Measurements from ENCODE around the gene BANP. TPM values are rescaled to one million over a fixed set of nuclear protein-coding genes. Genes with fewer than 3 reads are reported as not detected.
"Not testable (repeated sequence)": the region's sequence is repeated elsewhere in the genome, so short reads cannot be mapped to it uniquely, and the experiment has no call there.

BANP gene
- total RNA-seq, 2 donors from 2014 or later: 46.4 to 85.9 TPM

DNA sequence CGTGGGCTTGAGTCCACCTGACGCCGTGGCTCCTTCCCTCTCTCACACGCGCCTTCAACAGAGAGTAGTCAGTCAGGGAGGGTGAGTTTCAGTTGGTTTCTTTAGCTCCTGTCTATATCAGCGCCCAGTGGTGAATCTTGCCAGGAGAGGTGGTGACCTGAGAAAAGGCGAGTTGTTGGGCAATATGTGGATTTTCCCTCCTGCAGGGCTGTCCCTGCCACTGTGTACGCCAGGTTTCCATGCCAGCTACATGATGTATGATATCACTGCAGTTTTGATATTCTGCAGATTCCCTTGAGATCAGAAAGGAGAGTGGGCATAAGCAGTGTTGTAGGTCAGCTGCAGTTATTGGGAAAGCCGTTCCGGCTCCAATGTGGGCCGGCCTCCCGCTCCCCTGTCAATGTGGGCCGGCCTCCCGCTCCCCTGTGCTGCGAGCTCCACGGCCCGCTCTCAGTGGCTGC is 31.4 kb downstream of the BANP start:
- Mint-ChIP-seq H3K27me3 (no peaks in the 10 kb centered on the region), H3K27ac (peak overlapping the region; percentile 94), H3K36me3 (ENCODE audit: low read depth) (peaks cover 90% of the 10 kb centered on the region), H3K9me3 (no peaks in the 10 kb centered on the region), H3K4me3 (peak overlapping the region; percentile 73), H3K4me1 (peaks cover 43% of the 10 kb centered on the region)
- no peak for ATAC-seq (replicated peaks)

DNA sequence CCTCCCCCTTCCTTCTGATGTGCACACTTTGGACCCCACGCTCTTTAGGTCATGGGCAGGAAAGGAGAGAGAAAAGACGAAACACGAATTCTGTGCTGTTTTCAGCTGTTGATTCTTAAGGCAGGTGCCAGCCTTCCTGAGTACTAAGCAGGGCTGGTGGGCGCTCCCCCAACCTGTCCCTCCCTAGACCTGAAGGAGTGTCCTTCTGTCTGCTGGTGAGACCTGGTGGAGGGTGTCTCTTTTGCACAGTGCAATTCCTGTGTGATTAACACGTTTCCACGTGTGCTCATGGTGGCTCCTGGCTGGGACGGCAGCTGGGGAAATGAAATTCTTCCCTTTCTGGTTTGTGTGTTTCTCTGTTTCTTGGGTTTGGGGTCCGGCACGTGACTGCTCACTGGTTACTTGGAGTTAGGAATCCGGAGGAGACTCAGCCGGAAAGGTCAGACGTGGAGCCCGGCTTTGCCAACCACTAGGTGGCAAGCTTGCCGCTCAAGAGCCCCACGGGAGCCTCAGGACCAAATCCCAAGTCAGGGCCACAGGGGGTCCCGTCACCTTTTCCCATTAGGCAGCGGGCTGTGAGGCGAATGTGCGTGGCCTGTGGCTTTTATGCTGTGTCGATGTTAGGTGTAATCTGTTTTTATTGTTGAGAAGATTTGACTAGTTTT is 32.0 kb downstream of the BANP start:
- ATAC-seq (replicated peaks); H3K9me3 Mint-ChIP-seq; H3K27me3 Mint-ChIP-seq: not testable (repeated sequence)
- peaks cover 40% of the 10 kb centered on the region for H3K4me1 Mint-ChIP-seq
- H3K27ac Mint-ChIP-seq: peak overlapping the region; percentile 94
- H3K36me3 Mint-ChIP-seq (ENCODE audit: low read depth): peaks cover 91% of the 10 kb centered on the region
- peak overlapping the region; percentile 73 for H3K4me3 Mint-ChIP-seq

DNA sequence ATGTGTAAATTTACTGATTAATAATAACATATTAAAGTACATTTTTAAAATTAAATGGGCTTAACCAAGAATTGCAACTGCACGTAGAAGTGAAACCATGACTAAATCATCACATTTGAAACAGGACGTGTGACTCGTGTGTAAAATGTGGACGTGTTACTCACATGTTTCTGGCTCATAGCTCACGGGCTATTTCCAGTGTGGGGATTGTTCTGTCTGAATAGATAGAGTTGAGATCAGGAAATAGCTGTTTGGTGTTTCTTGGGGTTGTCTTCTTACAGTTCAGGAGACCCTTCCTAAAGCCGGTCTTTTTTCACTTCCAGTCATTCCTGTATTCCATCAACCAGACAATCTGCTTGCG is 32.5 kb downstream of the BANP start:
- Mint-ChIP-seq H3K4me3 (peak overlapping the region; percentile 73), H3K36me3 (ENCODE audit: low read depth) (peaks cover 91% of the 10 kb centered on the region), H3K27ac (peak overlapping the region; percentile 94), H3K4me1 (peaks cover 36% of the 10 kb centered on the region)
- ATAC-seq (replicated peaks): peak; percentile 76
- not testable (repeated sequence) for H3K9me3 Mint-ChIP-seq, H3K27me3 Mint-ChIP-seq

DNA sequence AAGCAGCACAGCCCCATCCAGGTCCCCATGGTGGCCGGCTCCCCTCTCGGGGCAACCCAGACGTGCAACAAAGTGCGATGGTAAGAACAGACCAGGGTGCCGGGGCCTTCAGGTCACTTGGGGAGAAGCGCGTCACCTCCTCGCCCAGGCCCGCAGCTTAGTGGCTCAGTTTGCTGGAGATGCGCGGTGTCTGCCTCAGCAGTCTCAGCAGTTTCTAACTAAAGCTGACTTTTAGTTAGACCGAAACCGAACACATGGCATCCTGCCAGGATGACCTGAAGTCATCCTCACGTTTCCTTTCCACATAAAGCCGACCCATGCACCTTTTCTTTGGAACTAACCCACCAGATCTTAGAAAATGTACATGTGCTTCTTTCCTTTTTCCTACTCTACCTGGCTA is 32.9 kb downstream of the BANP start:
- Mint-ChIP-seq H3K4me1 (peaks cover 31% of the 10 kb centered on the region), H3K36me3 (ENCODE audit: low read depth) (peaks cover 91% of the 10 kb centered on the region), H3K27ac (peak overlapping the region; percentile 94), H3K4me3 (peak overlapping the region; percentile 73)
- peak; percentile 13 for ATAC-seq (replicated peaks)
- H3K9me3 Mint-ChIP-seq, H3K27me3 Mint-ChIP-seq: not testable (repeated sequence)

DNA sequence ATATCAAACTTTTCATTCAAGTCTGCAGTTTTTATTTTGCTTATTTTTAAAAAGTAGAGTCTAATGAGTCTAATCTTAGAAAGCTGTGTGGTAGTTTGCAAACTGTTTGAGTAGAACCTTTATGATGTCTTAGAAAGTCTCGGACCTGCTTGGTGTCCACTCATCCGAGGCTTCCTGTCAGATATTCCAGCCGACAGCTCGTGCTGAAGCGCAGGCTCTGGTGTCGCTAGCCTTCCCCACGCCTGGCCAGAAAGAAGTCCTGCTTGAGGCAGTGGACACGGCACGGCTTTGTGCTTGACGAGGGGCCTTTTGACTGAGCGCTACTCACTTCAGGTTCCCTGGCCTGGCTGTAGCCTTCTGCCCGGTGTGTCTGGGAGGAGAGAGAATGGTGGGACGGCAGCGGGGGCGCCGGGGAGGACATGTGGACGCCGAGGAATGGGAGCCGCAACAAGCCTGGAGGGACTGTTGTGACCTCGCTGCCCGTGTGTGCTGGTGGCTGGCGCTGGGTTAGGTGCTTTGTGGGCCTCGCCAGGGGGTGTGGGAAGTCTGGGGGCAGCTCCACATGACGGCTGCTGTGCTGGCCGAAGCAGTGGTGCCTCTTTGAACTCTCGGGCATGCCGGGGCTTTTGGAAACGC is 33.5 kb downstream of the BANP start:
- H3K4me1 Mint-ChIP-seq: peaks cover 26% of the 10 kb centered on the region
- H3K4me3 Mint-ChIP-seq: peak overlapping the region; percentile 73
- no peak for ATAC-seq (replicated peaks)
- peak overlapping the region; percentile 94 for H3K27ac Mint-ChIP-seq
- no peaks in the 10 kb centered on the region for H3K27me3 Mint-ChIP-seq
- H3K9me3 Mint-ChIP-seq: no peaks in the 10 kb centered on the region
- H3K36me3 Mint-ChIP-seq (ENCODE audit: low read depth): peaks cover 88% of the 10 kb centered on the region

DNA sequence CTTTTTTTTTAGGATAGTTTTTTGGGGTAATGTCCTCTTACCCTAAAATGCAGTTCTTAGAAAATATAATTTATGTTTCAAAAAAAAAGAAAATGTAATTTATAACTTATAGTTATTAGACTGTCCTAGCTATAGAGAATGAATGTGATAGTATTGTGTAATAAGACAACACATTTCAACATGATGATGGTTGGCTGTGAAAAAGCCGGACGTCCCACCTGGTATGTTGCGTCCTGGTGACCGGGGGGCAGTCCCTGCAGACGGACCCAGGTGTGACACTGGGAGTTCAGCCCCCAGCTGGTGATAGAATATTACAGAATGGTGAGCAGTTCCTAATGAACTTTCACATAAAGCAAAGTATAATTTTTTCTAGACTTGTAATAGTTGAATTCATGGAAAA is 34.3 kb downstream of the BANP start:
- not testable (repeated sequence) for H3K27me3 Mint-ChIP-seq; ATAC-seq (replicated peaks); H3K9me3 Mint-ChIP-seq
- Mint-ChIP-seq H3K4me3 (peak overlapping the region; percentile 73), H3K36me3 (ENCODE audit: low read depth) (peaks cover 85% of the 10 kb centered on the region), H3K4me1 (peaks cover 19% of the 10 kb centered on the region), H3K27ac (peak overlapping the region; percentile 94)

DNA sequence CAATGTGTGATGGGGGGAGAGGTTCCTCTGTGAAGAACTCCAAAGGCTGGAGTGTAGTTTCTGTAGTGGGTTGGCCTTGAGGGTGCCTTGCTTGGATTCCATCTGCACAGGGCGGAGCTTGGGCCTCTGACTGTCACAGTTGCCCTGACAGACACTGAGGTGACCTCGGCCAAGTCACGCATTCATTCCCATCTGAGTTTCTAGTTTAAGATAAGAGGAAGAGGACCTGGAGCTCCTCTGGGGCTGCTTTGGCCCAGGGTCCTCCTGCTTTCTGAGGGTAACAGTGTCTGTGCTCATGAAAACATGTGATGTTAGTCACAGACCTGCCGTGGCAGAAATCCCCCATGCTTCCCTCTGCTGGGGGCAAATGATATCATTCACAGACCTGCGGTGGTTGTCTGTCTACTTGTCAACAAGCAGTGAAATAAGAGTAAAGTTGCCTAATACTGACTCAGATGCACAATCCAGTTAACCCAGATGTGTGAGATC is 35.2 kb downstream of the BANP start:
- not testable (repeated sequence) for H3K27me3 Mint-ChIP-seq, H3K9me3 Mint-ChIP-seq
- Mint-ChIP-seq H3K4me3 (peak overlapping the region; percentile 73), H3K36me3 (ENCODE audit: low read depth) (peaks cover 86% of the 10 kb centered on the region), H3K27ac (peak overlapping the region; percentile 94), H3K4me1 (peaks cover 14% of the 10 kb centered on the region)
- peak; percentile 73 for ATAC-seq (replicated peaks)

DNA sequence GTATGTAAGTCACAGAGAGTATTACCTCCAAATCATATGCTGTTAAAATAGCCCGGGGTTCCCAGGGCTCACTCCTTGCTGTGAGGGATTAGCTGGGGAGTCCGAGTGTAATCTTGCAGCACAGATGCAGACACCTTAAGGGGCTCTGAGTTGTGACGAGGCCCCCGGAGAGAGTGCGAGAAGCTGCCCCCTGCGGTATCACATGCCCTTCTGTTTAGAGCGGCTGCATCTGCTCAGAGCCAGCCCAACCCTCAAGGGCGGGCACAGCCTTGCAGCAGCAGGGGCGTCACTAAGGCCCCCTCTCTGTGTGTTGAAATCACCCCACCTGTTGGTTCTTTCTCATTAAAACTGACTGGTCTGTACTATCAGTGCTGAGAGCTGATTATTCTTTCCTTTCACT is 37.4 kb downstream of the BANP start:
- not testable (repeated sequence) for H3K4me3 Mint-ChIP-seq; ATAC-seq (replicated peaks)

DNA sequence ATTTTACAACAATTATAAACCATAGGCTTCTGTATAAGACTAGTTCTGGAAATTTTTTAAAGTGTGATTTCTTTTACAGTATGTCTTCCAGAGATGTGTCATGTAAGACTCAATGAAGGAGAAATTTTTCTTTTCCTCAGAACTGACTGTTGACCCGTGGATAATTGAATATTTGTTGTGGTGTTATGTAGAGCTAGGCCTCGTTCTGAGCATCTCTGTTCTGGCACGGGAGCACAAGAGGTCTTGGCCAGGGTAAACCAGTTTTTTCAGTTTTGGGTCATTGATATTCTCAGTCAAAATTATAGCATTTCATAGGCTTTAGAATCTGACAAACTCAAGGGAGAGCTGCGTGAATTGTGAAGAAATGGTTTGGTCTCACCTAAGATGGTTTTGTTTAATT is 39.0 kb downstream of the BANP start:
- H3K9me3 Mint-ChIP-seq; ATAC-seq (replicated peaks); H3K27ac Mint-ChIP-seq: not testable (repeated sequence)

More for the DNA sequence above, 37.4 kb downstream of the BANP start:
- not testable (repeated sequence) for H3K27ac Mint-ChIP-seq, H3K27me3 Mint-ChIP-seq, H3K4me1 Mint-ChIP-seq, H3K9me3 Mint-ChIP-seq
- peaks cover 83% of the 10 kb centered on the region for H3K36me3 Mint-ChIP-seq (ENCODE audit: low read depth)

DNA sequence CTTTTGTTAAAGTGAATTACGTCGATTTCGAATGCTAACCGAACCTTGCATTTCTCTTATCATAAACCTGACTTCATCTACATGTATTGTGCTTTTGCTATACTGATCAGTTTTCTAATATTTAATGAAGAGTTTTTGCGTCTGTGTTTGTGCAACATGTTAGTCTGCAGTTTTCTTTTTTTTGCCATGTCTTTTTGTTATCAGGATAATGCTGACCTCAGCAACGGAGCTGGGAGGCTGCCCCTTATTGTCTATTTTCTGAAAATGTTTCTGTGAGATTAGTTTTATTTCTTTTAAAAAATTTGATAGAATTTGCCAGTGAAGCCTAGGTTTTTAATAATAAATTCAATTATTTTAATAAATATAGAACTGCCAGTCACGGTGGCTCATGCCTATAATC is 40.9 kb downstream of the BANP start:
- not testable (repeated sequence) for ATAC-seq (replicated peaks); H3K9me3 Mint-ChIP-seq; H3K27me3 Mint-ChIP-seq; H3K4me3 Mint-ChIP-seq; H3K27ac Mint-ChIP-seq; H3K4me1 Mint-ChIP-seq
- peaks cover 64% of the 10 kb centered on the region for H3K36me3 Mint-ChIP-seq (ENCODE audit: low read depth)

More for the DNA sequence above, 39.0 kb downstream of the BANP start:
- not testable (repeated sequence) for H3K4me1 Mint-ChIP-seq, H3K4me3 Mint-ChIP-seq, H3K27me3 Mint-ChIP-seq
- H3K36me3 Mint-ChIP-seq (ENCODE audit: low read depth): peaks cover 78% of the 10 kb centered on the region

DNA sequence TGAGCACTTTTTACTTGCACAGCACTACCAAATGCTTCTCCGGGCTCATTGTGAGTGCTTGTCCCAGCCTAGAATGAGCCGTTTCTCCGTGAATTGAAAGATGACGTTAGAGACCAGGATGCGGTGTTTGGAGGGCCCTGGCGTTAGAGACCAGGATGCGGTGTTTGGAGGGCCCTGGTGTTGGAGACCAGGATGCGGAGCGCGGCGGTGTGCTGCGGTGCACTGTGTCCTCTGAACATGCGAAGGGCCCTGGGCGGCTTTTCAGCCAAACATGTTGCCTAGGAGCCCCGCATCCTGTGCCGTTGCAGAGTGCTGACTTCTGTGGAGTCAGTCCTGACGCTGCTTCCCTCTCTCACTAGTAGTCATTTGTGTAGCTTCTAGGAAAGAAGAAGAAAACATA is 42.7 kb downstream of the BANP start:
- Mint-ChIP-seq H3K4me1 (no peaks in the 10 kb centered on the region), H3K27ac (no peak overlapping the region), H3K9me3 (no peaks in the 10 kb centered on the region), H3K4me3 (no peak overlapping the region), H3K36me3 (ENCODE audit: low read depth) (peaks cover 55% of the 10 kb centered on the region), H3K27me3 (no peaks in the 10 kb centered on the region)
- ATAC-seq (replicated peaks): no peak

DNA sequence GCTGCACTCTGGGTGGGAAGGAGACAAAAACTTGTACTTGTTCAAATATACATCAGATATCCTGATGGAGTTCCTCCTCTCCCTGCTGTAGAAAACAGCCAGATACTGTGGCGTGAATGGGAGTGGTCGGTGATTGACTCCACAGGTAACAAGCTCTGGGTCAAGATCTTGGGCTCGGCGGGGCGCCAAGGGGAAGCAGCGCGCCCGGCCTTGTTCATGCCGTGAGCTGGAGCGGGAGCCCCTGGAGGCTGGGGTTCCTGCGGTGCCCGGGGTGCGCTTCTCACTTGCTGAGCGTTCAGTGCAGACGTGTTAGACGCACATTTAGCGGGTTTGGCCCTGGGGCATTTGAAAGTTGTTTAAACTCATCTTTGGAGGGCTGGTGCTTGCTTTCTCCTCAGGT is 44.4 kb downstream of the BANP start:
- Mint-ChIP-seq H3K4me3 (no peak overlapping the region), H3K9me3 (no peaks in the 10 kb centered on the region), H3K27ac (no peak overlapping the region), H3K4me1 (no peaks in the 10 kb centered on the region), H3K27me3 (no peaks in the 10 kb centered on the region), H3K36me3 (ENCODE audit: low read depth) (peaks cover 43% of the 10 kb centered on the region)
- no peak for ATAC-seq (replicated peaks)

DNA sequence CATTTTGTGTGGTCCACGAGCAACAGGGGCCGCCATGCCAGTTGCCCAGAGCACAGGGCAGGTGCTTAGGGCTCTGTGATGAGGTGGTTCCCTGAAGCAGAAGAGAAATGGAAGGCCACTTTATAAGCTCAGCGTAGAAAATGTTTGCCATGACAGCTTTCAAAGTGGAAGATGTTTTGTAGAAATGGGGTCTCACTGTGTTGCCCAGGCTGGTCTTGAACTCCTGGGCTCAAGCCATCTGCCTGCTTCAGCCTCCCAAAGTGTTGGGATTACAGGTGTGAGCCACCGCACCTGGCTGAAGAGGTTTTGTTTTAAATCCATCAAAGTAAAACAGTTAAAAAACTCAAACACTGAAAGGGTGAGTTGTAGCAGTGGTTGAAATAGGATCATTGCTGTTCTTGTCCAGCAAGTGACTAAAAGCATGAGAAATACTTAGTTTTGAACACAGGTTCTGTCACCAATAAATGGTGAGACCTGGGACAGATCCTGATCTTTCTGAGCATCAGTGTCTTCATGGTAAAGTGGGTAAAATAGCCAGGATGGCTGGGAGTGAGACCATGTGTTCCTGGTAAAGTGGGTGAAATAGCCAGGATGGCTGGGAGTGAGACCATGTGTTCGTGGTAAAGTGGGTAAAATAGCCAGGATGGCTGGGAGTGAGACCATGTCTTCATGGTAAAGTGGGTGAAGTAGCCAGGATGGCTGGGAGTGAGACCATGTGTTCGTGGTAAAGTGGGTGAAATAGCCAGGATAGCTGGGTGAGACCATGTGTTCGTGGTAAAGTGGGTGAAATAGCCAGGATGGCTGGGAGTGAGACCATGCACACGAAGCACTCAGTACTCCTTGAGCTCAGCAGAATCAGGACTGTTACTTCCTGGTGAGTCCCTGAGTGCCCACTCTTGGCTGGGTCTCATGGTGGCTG is 46.0 kb downstream of the BANP start:
- H3K27me3 Mint-ChIP-seq: no peaks in the 10 kb centered on the region
- H3K27ac Mint-ChIP-seq: peak overlapping the region; percentile 35
- H3K36me3 Mint-ChIP-seq (ENCODE audit: low read depth): peaks cover 40% of the 10 kb centered on the region
- H3K4me3 Mint-ChIP-seq: no peak overlapping the region
- H3K4me1 Mint-ChIP-seq: no peaks in the 10 kb centered on the region
- ATAC-seq (replicated peaks): no peak
- no peaks in the 10 kb centered on the region for H3K9me3 Mint-ChIP-seq

DNA sequence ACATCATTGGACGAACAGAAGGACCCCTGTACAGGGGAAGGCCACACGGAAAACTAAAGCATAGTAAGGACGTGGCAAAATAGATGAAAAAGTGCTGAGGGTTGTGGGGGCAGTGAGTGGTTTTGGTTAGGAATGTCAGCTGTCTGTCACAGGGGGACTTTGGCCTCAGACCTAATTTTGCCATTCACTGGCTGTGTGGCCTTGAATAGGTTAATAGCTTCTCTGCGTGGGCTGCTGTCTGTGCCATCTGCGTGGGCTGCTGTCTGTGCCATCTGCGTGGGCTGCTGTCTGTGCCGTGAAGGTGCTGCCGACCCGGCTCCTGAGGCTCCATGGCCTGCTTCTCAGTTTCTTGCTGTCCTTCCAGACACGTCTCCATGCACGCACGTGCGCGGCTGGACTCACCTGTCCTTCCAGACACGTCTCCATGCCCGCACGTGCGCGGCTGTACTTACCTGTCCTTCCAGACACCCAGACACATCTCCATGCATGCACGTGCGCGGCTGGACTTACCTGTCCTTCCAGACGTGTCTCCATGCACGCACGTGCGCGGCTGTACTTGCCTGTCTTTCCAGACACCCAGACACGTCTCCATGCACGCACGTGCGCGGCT is 47.1 kb downstream of the BANP start:
- Mint-ChIP-seq H3K36me3 (ENCODE audit: low read depth) (peaks cover 37% of the 10 kb centered on the region), H3K27ac (peak overlapping the region; percentile 35)
- not testable (repeated sequence) for H3K9me3 Mint-ChIP-seq; H3K4me3 Mint-ChIP-seq; H3K27me3 Mint-ChIP-seq; ATAC-seq (replicated peaks); H3K4me1 Mint-ChIP-seq

All from activated T-helper 17 cell treated with anti-CD3 and anti-CD28 coated beads, Interleukin-2, amount 50 U/mL, for 72 hours (primary cell).